ENCODE results near the gene ADAMTSL4. TPM values are rescaled to one million over a fixed set of nuclear protein-coding genes. Genes with fewer than 3 reads are reported as not detected.

The ADAMTSL4 gene
- total and polyA plus RNA-seq, 2 of the 8 experiments (the other 6 are each of a cell fraction or from before 2014, with no cell fraction given), result 4.2 to 5.4 TPM

- TF ChIP-seq YY1 (IDR thresholded peaks at IDR 0.05; ENCODE audit: low read depth, low read length), result no peak
- TF ChIP-seq CTBP2 (IDR thresholded peaks at IDR 0.05; ENCODE audit: borderline replicate concordance, insufficient read depth, insufficient read length, low read length), result no peak
- TF ChIP-seq EZH2 (IDR thresholded peaks at IDR 0.05; ENCODE audit: low read depth, low read length, severe bottlenecking), result no peak
- TF ChIP-seq TBP (IDR thresholded peaks at IDR 0.05; ENCODE audit: low read depth, low read length), result no peak
- TF ChIP-seq SAP30 (IDR thresholded peaks at IDR 0.05; ENCODE audit: insufficient read depth, insufficient replicate concordance, low read length), result no peak
- TF ChIP-seq KDM1A (IDR thresholded peaks at IDR 0.05; ENCODE audit: borderline replicate concordance, low read length), result peak; percentile 76; the same call in 1 of the 2 replicates
- no peak for TF ChIP-seq ZNF274 (IDR thresholded peaks at IDR 0.05; ENCODE audit: borderline replicate concordance, extremely low read depth, low read length)
- no peak for TF ChIP-seq GABPA (IDR thresholded peaks at IDR 0.05; ENCODE audit: borderline replicate concordance, insufficient read depth, low read length)
- no peak for TF ChIP-seq KDM5A (IDR thresholded peaks at IDR 0.05; ENCODE audit: low read length)
- no peak for TF ChIP-seq SP4 (IDR thresholded peaks at IDR 0.05; ENCODE audit: low read length)
- no peak for TF ChIP-seq BCL11A (IDR thresholded peaks at IDR 0.05; ENCODE audit: low read depth in 2 of 2, low read length in 2 of 2)
- TF ChIP-seq TAF1 (IDR thresholded peaks at IDR 0.05; ENCODE audit: low read depth, low read length), result no peak
- peak; percentile 26 to 40; a peak in 3 of 4 replicates for TF ChIP-seq RAD21 (IDR thresholded peaks at IDR 0.05 in 1 of 2, conservative IDR thresholded peaks at IDR 0.05 in 1 of 2; ENCODE audit: low read depth in 2 of 2, low read length in 2 of 2)
Measured at GRCh38 chr1:150537732-150538684, 11.2 kb upstream of the ADAMTSL4 start (continued).
